Cardiac muscle cell (in vitro differentiated cells and primary cell): ENCODE data around the gene SPECC1. TPM values are rescaled to one million over a fixed set of nuclear protein-coding genes. Genes with fewer than 3 reads are reported as not detected.

Experiments
- DNase-seq, 2 donors: peaks; one replicate each; pipeline versions ENCODE4 v3.0.0 to v3.0.0-alpha.2; 2010 to 2017; ENCODE audit warnings: low read depth in 1 of 2, low spot score in 1 of 2
- H3K27ac ChIP-seq: fragments of 200-600 bp; sonication (generic); 2 replicates; pipeline ENCODE4 v1.5.1; 2016
- H3K27me3 ChIP-seq: fragments of 200-600 bp; sonication (generic); 2 replicates; pipeline ENCODE4 v1.6.0; 2016; ENCODE audit warnings: control low read depth
- H3K36me3 ChIP-seq: fragments of 200-600 bp; sonication (generic); 2 replicates; pipeline ENCODE4 v1.5.1; 2016; ENCODE audit warnings: control low read depth
- H3K4me1 ChIP-seq: fragments of 200-600 bp; sonication (generic); 2 replicates; pipeline ENCODE4 v1.8.1; 2017; ENCODE audit warnings: low read depth, mild to moderate bottlenecking, mixed run types
- H3K4me3 ChIP-seq: fragments of 200-600 bp; sonication (generic); 2 replicates; pipeline ENCODE4 v1.5.1; 2016; ENCODE audit warnings: mild to moderate bottlenecking
- H3K9me3 ChIP-seq: fragments of 200-600 bp; sonication (generic); 2 replicates; pipeline ENCODE4 v1.5.1; 2017; ENCODE audit warnings: low read depth, mild to moderate bottlenecking, control low read depth
- CTCF ChIP-seq: IDR thresholded peaks from 2 replicates; pipeline ENCODE4 v1.5.1; 2012; ENCODE audit warnings: low read depth, mild to moderate bottlenecking, low read length
- polyA plus RNA-seq: library from polyadenylated mRNA; unstranded; fragments of >200 nt; fragmentation: Nextera tagmentation; extraction: Ambion mirVana; gene quantifications from 2 replicates; pipeline ENCODE4 v1.2.1, GENCODE V29; 2016
- total RNA-seq: library from RNA; depleted of rRNA; stranded (reverse); fragments of >200 nt; gene quantifications from 2 replicates; pipeline ENCODE4 v1.2.3, GENCODE V29; 2016

The SPECC1 gene
- total and polyA plus RNA-seq, 2 experiments from 2014 or later: 13.6 to 48.7 TPM

DNA sequence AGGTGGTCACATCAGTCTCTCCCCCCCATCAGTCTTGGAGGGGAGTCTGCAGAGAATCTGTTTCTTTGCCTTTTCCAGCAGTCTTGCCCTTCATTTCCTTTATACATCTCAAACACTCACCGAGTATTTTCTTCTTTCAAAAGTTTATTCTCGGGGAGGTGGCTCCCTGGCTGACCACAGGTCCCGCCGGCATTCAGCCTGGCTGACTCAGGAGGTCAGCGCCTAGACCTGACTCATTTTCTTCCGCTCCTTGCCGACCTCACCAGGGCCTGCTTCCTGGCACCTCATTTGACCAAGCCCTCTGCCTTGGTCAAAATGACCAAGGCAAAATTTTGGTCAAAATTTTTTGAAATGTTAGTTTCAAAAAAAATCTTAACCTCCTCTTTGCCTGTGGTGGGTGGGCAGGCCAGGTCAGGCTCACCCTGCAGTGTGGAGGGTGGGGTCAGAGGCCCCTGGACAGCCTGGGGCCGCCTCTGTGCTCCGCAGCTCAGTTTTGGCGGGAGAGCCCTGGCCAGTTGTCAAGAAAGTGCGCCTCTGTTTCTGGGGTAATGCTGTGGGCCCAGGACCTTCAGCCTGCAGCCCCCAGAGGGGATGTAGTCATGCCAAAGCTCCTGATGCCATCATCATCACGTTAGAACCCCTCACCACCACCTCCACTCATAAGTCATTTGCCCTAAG, 165.6 kb downstream of the SPECC1 start:
- Histone ChIP-seq H3K4me1 (peaks cover 18% of the 10 kb centered on the region), H3K36me3 (no peaks in the 10 kb centered on the region), H3K27ac (no peak overlapping the region), H3K27me3 (no peaks in the 10 kb centered on the region), H3K9me3 (no peaks in the 10 kb centered on the region), H3K4me3 (no peak overlapping the region)
- TF ChIP-seq CTCF: no peak
- peak in 1 of 2 donors; percentile 61 for DNase-seq

DNA sequence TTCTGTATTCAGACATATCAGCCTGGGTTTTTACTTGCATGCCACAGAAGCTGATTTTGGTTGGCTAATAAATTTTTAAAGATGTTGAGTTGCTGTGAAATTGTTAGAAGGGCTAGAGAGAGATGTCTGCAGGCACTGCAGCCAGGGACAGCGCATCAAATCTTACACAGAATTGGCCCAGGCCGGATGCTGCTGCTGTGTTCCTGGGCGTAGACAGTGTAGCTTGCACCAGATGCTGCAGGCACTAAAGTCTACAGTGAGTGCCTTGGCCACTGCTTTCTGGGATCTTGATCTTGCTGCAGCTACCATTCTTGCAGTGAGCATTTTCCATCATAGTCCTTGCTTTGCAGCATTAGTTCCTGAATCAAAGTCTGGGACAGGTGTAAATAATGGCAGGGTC, 169.9 kb downstream of the SPECC1 start:
- Histone ChIP-seq H3K27ac (no peak overlapping the region), H3K36me3 (no peaks in the 10 kb centered on the region)

DNA sequence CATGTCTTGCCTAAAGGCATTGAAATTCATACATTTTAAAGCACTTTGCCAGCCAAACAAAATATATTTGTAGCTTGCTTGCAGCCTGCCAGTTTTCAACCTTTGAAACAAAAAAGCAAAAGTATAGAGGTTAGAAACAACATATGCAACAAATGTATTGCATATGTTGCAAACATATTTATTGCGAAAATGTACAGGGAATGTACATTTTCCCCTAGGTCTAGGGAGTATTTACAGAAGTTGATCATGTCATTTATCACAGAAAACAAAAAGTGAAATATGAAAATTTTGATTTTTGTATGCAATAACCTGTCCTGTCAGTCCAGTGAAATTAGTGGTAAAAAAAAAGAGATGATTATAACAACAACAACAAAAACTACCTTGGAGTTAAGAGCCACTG, 171.5 kb downstream of the SPECC1 start:
- Histone ChIP-seq H3K4me3 (no peak overlapping the region), H3K27me3 (no peaks in the 10 kb centered on the region), H3K27ac (no peak overlapping the region), H3K4me1 (no peaks in the 10 kb centered on the region), H3K9me3 (no peaks in the 10 kb centered on the region), H3K36me3 (no peaks in the 10 kb centered on the region)
- TF ChIP-seq CTCF: no peak
- DNase-seq: no peak

More for the DNA sequence above, 169.9 kb downstream of the SPECC1 start:
- no peaks in the 10 kb centered on the region for H3K9me3 ChIP-seq
- TF ChIP-seq CTCF: no peak
- no peak overlapping the region for H3K4me3 ChIP-seq
- DNase-seq: no peak
- no peaks in the 10 kb centered on the region for H3K4me1 ChIP-seq
- no peaks in the 10 kb centered on the region for H3K27me3 ChIP-seq

GRCh38 chr17:20184181-20184580, 175.0 kb downstream of the SPECC1 start:
- Histone ChIP-seq H3K36me3 (no peaks in the 10 kb centered on the region), H3K27ac (no peak overlapping the region), H3K27me3 (no peaks in the 10 kb centered on the region), H3K4me1 (no peaks in the 10 kb centered on the region), H3K9me3 (no peaks in the 10 kb centered on the region), H3K4me3 (no peak overlapping the region)
- DNase-seq: no peak
- TF ChIP-seq CTCF: no peak

DNA sequence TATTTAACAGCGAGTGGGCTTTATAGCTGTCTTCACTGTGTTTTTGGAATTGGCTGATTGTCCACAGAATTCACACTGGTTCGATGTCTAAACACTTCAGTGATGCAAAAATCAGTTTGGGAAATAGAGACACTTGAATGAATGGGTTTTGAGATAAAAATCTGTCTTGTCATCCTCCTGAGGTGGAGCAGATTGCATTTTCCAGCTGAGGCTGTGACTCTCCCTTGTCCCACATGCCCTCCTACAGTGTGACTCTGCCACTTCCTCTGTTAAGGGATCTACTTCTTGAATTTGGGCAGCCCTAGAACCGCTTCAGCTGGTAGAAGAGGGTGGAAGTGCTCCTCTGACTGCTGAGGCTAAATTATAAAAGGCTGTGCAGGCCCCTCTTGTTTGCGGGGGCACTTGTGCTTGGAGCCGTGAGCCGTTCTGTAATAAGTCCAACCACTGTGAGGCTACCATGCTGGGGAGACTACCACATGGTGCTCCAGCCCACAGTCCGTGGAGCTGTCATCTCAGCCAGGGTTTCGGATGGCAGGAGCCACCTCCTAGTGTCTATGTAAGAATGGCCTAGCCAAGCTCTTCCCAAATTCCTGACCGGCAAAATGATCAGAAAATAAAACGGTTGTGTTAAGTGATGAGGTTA, 175.9 kb downstream of the SPECC1 start:
- TF ChIP-seq CTCF: no peak
- peaks cover 2% of the 10 kb centered on the region for H3K4me1 ChIP-seq
- no peak overlapping the region for H3K4me3 ChIP-seq
- H3K9me3 ChIP-seq: no peaks in the 10 kb centered on the region
- H3K27ac ChIP-seq: no peak overlapping the region
- no peaks in the 10 kb centered on the region for H3K27me3 ChIP-seq
- no peaks in the 10 kb centered on the region for H3K36me3 ChIP-seq
- DNase-seq: no peak
